NCI-H2029 treated with DMSO at 0.1 percent for 48 hours (cell line): ENCODE data around the gene CBL.

Experiments used
- DNase-seq: peaks from one replicate; lab custom pipeline; 2025; lab: John Stamatoyannopoulos, UW

CBL gene

DNA sequence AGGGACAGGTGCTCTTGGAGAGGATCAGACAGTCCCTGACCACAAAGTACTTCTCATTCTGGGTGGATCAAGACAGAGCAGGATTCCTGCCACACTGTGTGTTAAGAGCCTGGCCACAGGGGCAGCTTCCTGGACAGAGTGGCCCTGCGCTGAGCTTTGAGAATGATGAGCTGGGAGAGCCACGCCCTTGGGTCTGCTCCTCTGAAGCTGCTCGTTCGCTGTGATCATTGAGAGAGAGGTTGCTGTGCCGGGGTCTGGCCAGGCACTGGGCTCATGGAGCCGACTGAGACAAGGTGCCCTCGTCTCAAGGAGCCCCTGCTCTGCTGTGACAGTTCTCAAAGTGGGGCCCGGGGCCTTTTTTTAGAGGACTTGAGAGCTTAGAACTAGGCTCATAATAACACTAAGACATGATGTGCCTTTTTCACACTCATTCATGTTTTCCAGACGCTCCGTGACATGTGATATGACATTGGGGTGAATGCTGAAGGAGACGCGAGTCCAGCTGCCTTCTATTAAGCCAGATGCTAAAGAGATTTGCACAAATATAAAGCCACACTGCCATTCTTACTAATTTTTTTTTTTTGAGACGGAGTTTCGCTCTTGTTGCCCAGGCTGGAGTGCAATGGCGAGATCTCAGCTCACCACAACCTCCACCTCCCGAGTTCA, 141.9 kb downstream of the CBL start:
- no peak for DNase-seq

DNA sequence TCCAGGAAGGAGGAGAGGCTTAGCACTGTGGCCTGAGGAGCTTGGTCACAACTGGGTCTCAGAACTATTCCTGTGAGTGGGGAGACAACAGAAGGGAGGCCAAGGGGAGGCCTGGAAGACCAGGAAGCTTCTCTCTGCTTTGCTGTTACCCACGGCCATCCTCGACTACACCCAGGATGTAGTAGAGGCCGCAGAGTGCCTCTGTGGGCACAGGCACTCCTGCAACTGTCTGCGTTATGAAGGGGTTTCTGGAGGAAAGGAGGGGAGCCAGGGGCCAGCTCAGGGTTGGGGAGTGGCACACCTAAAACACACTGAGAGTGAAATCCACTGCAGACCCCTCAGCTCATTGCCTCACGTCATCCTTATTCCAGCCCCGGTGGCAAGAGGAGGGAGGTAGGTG, 144.2 kb downstream of the CBL start:
- no peak for DNase-seq

DNA sequence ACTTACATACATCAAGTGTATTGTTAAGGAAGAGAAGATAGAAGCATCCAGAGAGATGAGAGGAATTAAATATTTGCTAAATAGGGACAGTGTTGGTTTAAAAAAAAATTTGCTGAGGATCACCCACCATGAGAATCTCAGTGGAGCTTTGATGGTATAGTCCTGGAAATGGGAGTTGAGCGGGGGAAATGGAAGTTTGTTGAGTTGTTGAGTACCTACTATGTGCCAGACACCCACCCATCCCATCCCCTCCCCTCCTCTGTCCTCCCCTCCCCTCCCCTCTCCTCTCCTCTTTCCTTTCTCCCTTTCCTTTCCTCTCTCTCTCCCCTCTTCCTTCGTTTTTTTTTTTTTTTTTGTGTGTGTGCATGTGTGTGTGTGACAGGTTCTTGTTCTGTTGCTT, 145.1 kb downstream of the CBL start:
- no peak for DNase-seq

DNA sequence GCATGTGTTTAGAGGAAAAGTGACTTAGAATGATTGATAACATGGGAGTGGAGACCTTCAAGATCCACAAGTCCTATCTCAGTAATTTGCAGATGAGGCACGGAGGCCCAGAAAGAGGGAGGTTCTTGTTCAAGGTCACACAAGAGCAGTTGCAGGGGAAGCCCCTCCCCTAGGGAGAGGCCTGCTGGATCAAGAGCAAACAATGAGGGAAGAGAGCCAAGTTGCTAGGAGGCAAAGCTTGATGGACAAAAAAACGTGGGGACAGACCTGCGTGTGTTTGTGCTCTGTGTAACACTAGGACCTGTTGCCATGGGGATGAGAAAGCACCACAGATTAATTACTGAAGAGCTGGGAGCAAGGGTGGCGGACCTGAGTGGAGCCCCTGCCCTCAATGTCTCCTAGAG, 146.7 kb downstream of the CBL start:
- peak; percentile 87 for DNase-seq

DNA sequence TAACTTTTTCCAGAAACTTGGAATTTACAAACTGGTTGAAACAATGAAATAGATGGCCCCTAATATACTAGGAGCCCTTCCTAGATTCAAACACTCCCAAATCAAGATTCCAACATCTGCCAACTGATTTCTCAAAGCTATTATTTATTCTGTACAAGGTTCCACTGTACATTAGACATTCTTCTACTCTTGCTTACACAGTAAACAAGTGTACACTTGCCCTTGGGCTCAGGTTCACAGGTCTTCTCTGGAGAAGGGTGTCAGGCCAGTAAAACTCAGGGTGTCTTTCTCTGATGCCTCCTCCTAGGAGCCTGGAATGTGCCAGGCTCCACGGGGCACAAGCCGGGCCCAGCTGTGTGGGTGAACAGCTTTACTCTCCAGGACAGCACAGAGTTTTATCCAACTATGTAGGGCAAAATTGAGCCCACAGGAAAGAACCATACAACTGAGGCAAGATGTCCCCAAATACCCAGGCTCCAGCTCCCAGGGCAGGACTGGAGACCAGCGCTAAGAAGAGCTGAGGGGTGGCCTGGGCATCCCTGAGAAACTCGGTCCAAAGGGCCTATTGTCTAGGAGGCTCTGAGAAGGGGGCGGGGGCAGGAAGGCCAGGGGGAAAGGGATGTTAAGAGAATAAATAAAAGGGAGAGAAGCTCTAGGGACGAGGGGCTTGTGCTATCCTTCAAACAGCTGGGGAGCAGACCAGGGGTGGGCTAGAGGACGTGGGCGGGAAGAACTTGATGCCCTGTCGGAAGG, 149.1 kb downstream of the CBL start:
- DNase-seq = no peak

DNA sequence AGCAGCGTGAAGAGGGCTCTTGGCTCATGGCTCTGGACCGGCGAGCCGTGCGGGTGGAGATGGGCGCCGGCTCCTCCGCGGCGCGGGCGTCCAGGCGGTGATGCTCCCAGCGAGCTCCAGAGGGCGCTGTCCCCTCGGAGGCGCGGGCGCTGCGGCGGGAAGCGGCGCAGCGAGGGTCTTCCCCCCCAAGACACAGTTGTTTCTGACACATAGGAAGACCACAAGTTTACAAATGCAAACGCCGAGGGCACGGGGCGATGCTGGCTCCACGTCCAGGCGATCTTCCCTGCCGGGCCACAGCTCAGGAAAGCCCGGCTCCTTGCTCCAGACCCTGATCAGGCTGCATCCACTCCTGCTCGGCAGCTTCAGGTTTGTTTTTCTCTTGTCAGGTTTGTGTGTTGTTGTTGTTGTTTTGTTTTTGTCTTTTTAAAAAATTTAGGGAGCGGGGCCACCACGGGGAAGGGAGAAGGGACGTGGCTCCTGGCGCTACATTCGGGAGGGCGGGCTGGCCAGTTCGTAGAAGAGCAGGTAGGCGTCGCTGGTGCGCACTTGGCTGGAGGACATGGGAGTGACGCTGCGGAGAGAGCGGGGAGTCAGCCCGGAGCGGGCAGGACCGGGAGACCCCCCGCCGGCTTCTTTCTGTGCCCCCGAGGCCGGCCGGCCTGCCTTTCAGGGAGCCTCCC, 150.4 kb downstream of the CBL start:
- no peak for DNase-seq

DNA sequence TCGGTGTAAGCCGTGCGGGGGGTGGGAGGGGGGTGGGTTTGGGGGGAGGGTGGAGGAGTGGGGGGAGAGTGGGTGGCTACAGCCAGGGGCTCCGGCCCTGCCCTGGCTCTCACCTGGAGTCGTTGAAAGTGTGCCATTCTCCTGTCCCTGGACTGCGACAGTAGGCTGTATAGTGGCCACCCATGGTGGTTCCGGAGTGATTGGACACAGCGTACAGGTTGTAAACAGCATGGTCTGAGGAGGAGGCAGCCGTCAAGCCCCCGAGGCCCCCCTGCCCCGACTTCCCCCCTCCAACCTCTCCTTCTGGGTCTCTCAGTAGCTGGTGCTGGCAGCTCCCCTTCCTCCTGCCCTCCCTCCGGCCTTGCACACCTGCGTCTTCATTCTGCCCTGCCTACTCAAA, 150.9 kb downstream of the CBL start:
- no peak for DNase-seq
